Glomerular visceral epithelial cell (primary cell): Measurements from ENCODE around the gene DUSP5.

Experiments used
- DNase-seq: peaks from one replicate; pipeline ENCODE4 v3.0.0-alpha.2; 2016; ENCODE audit errors: extremely low spot score

Gene DUSP5

DNA sequence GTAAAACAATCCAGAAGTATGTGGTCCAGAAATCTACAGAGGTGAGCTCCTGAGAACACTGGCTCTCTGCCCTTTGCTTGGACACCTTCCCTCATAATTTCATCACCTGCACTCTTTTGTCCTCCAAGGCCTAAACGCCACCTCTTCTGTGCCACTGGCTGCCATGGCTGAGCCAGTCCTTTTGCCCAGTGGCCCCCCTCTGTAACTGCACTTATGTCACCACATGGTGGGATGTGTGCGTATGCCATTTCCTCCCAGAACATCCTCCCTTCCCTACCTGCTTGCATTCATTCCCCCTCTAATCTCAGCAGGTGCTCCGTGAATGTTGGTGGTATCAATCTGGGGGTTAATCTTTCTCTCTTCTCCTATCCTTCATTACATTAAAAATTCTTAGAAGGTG lies 17.3 kb upstream of the DUSP5 start:
- DNase-seq, result no peak

DNA sequence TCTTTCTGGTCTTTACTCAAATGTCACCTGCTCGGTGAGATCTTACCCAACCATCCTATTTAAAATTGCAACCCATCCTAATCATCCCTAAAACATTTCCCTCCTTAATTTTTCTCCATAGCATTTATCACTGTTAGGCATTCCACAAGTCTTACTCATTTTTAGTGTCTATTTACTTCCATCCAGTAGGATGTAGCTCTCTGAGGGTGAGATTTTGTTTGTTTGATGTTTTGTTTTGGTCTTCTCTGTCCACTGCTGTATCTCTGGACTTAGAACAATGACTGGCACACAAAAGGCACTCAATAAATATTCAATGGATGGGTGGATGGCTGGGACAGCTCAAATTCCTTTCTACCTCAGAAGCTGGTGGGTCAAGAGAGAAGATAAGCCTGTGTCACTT lies 15.8 kb upstream of the DUSP5 start:
- DNase-seq, result no peak

DNA sequence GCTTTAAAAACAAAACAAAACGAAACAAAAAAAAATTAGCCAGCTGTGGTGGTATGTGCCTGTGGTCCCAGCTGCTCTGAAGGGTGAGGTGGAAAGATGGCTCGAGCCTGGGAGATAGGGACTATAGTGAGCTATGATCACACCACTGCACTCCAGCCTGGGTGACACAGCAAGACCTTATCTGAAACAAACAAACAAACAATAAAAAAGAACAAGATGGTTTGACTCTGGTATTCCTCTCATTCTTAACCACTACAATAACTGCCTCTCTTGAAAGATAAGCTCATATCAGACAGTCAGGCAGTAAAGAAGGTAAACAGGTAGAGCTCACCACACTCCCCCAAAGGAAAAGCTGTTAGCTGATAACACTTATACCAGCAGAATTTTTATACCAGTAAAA lies 14.1 kb upstream of the DUSP5 start:
- no peak for DNase-seq

DNA sequence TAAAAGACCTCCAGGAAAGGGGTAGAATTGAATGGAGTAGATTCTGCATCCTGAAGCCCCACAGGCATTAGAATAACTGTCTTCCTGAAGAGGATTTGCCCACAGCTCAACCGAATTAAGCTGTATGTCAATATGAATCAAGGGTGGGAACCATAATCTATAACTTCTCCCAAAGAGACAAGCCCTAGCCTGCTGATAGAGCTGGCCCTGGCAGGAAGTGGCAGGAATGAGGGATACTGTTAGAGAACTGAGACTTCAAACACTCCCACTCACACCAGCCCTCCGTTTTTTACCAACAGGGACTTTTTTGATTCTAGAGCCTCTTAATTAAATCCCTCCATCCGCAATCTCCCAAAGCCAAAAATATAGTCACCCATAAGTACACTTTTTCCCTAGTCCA lies 12.2 kb upstream of the DUSP5 start:
- DNase-seq, result no peak

DNA sequence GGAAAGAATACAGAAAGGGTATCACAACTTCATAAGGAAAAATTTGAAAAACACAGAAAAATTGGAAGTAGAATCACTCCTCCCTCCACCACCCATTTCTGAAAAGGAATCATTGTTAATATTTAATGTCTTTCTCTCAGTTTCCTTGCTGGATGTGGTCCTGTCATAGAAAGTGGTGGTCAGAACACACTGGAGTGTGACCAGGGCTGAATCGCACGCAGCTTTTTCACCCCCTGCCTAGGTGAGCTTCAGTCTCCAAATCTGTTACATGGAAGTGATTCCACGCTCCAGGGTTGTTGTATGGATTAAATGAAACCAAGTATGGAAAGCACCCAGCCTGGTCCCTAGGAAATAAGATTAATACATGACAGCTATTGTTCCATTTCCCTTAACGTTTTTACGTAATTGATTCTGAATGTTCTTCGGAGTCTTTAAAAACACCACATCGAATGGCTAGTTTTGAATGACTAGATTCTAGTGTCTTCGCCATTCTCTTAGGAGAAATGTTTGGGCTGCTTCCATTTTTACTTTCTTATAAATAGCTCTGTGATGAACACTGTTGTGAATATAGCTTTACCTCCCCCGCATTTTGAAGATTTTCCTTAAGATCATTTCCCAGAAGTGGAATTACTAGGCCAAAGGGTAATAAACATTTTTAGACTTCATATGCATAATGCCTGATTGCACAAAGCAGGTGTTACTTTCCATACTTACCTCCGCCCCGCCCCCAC lies 10.9 kb upstream of the DUSP5 start:
- peak; percentile 75 for DNase-seq

DNA sequence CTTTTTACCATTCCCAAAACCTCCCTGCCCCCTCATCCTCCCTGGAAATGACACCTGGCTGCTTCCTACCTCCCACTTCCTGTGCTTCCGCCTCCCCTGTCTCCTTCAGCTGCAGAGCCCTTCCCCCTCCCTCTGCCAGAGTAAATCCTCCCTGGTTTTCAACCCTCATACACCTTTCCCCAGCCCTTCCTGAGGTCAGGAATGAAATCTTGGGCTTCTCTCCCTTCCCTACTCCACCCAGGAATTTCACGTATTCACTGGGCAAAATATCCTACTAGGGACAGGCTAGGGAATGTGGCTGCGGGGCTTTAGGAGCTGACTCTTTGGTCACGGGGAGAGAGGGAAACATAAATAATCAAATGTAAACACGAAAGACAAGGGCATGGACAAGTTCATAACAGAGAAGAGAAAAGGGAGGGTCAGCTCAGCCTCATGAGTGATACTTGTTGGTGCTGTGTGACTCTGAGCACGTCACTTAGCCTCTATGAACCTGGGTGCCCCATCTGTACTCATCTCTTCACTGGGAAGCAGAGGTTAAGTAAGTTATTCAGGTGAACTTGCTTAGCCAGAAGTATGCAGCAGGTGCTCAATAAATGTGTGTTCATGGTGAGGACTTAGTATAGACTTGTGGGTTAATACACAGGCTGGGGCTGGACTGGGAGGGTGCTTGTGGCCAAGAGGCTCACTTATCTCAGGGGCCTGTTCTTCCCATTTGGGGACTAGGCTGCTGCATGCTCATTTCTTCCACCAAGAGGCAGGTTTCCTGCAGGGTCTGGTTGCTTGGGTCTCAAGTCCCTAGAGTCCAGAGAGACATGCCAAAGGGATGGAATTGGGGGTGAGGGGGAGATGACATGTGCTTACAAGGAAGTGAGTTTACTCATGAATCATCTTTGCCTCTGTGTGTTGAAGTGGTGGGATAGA lies 10.0 kb upstream of the DUSP5 start:
- DNase-seq, result peak; percentile 37

DNA sequence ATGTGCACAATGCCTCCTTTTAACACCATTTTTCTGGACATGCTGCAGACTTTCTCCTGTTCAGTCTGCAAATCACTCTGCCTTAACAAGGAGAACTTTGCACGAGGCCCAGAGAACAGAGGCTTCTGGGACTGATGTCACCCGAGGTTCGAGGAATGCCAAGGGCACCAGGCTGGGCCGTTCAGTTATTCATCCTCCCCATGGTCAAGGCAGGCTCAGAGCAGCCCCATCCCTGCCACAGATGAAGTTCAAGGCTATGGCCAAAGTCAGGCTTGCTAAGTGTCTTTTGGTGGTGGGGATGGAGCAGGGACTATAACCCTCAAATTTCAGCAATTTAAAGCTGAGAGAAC lies 9.4 kb upstream of the DUSP5 start:
- DNase-seq, result no peak

DNA sequence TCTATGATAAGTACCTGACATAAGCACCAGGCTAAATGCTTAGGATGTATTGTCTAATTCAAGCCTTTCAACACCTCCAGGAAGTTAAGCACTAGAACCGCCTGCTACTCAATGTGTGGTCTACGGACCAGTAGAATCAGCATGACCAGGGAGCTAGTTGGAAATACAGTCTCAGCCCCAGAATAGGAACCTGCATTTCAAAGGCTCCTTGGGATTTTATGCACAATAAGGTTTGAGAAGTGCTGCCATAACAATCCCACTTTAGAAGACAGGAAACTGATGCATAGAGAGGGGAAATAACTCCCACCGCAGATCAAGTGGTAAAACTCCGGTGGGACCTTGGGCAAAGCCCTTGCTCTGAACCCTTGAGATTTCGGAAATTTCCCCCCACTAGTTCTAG lies 8.8 kb upstream of the DUSP5 start:
- no peak for DNase-seq

DNA sequence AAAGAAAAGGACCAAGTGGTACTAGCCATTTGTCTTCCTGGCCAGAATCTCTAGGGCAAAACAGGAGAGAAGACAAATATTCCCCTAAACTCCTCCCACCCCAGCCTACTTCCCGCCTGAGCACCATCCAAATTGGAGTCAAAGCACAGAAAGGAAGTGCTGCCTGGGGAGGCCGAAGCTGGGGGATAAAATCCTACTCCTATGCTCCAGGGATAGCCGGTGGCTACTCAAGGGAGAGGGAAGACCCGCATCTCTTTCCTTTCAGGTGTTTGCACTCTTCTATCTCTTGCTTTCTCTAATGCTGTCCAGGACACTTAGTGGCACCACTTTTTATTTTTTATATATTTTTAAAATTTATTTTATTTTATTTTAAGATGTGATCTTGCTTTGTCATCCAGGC lies 7.1 kb upstream of the DUSP5 start:
- no peak for DNase-seq

DNA sequence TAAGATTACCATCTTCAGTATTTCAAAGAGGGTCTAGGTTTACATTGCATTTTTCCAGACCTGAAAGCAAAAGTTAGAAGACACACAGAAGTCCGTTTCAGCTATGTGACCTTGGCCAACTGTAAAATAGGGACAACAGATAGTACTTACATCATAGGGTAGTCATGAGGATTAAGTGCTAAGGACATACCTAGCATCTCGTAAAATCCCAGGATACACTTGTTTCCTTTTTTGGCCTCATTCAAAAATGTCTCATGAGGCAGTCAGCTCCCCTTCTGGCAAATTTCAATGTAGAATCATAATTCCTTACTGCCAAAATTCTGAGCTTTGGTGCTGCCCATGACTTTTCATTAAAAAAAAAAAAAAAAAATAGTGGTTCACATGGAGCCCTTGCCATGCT lies 6.4 kb upstream of the DUSP5 start:
- DNase-seq, result no peak

DNA sequence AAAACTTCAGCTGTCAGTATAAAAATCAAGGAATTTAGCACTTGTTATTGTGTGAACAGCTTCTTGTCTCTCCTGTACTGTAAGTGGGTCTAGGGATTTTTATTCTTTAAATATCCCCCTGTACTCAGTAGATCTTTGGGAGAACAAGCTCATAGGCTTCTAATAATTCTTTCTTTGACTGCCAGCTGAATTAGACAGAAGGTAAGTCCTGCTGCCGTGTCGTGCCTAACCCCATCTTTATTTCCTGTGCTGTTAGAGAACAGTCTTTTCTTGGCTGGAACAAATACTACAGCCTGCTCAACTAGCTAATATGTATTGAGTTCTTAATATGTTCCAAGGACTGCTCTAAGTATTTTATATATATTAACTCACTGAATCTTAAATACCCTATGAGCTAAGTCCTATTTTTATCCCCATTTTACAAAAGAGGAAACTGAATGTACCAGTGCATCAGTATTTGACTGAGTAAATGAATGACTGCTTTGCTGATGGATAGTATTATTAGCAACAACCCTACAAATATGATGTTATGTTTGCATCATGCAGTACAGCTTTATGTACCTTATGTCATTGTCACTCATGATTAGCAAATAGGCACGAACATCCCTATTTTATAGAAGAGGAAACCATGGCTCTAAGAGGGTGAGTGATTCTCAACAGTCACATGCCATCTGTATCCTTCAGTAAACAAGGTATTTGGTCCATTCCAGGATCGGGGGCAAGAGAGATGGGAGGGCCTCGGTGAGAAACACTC lies 5.5 kb upstream of the DUSP5 start:
- no peak for DNase-seq

DNA sequence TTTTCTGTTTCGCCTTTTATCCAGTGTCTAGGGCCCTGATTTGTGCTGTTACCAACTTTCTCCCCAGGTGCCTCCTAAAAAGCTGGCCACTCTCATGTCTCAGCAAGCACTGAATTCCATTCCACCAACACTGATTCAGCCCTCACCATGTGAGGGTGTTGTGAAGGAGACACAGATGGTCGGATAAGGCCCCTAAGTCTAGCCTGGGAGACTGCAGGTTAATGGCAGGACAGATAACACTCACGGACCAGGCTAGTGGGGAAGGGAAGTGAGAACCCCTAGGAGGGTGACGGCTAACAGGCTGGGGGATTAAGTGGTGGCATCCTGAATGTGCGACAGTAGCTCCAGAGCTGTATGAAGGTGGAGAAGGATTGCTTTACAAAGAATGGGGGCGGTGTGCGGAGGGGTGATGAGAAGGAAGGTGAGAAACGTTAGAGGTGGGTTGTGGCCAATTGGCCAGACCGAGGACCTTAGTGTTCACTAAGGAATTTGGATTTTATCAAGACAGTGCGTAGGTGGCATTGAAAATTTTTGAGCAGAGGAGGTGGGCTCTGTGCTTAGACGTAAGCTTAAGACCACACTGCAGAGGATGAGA lies 3.8 kb upstream of the DUSP5 start:
- DNase-seq, result no peak

DNA sequence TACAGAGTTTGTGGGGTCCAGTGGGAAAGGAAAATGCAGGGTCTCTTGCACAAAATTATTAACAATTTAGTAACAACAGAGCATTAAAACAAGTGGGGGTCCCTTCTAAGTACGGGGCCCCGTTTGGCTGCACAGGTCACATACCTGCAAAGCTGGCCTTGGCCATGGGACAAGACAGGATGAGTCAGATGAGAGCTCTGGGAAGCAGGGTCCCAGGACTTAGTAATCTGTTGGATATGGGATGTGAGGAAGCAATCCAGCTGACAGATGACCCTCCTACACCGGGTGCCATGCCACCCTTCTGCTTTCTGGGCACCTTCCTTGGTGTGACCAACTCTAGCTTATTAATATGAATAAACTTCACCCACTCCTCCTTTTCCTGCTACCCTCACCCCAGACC lies 3.2 kb upstream of the DUSP5 start:
- no peak for DNase-seq

DNA sequence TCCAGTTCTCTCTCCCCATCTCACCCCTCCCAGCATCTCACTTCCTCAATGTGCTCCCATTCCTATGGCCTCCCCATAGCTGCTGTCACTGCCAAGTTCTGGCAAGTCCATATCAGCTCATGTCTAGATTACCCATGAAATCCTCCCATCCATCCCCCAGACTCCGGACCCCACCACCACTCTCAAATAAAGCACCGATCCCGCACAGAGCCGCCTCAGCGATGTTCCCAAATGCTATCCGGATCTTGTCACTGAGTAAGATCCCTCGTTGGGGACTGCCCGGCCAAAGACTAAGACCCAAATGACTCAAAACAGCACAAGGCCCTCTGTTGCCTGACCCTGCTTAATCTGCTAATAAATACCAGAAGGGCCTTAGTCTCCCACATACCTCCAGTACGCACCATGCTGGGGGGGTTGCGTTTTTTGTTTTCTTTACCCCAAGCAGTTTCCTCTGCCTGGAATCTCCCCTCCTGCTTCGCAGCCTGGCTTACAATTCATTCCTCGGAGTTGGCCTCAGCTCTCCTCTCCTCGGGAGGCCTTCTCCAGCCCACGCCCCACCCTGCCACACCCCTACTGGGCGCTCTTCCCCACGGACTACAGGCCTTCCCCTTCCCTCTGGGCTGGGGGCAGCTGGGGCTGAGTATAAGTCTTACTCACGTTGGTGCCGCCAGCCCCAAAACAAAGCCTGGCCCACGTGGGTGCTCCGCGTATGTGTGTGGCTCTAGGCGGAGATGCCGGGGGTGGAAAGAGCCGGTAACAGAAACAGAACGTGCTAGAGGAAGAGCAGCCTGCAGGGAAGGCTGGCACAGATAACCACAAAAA lies 1.8 kb upstream of the DUSP5 start:
- DNase-seq, result peak; percentile 88

DNA sequence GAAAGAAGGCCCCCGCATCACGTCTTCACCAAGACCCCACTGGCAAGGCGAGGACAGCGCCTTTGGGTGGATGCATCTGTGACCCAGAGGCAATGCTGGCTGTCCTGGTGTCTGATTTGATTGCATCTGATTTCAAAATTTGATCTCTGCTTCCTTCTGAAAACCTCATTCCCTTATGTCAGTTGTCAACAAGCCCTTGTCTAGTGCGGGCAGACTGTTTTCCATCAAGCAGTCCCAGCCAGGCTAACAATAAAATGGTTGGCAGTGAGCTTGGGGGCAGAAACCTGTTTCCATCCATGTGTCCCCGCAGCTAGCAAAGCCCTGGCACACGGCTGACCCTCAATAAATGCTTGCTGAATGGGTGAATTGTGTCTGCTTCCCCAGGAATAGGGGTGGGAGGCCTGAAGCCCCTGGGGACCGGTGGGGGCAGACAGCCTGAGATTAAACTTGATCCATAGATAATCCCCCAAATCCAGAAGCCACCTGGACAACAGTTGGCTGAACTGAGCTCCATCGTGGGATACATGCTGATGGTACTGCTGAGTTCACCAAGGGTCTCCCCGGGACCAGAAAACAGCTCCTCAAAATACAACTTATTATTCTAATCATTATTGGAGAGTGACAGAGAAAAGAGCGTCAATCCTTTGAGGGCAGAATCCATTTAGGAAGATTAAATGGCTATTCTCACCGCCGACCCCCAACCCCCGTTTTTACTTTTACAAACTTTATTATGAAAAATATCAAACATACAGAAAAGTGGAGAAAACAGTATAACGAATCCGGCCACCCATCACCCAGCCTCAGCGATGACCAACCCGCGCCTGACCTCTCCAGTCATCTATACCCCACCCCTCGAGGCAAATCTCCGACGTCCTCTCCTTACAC lies 912 bp upstream of the DUSP5 start:
- no peak for DNase-seq

DNA sequence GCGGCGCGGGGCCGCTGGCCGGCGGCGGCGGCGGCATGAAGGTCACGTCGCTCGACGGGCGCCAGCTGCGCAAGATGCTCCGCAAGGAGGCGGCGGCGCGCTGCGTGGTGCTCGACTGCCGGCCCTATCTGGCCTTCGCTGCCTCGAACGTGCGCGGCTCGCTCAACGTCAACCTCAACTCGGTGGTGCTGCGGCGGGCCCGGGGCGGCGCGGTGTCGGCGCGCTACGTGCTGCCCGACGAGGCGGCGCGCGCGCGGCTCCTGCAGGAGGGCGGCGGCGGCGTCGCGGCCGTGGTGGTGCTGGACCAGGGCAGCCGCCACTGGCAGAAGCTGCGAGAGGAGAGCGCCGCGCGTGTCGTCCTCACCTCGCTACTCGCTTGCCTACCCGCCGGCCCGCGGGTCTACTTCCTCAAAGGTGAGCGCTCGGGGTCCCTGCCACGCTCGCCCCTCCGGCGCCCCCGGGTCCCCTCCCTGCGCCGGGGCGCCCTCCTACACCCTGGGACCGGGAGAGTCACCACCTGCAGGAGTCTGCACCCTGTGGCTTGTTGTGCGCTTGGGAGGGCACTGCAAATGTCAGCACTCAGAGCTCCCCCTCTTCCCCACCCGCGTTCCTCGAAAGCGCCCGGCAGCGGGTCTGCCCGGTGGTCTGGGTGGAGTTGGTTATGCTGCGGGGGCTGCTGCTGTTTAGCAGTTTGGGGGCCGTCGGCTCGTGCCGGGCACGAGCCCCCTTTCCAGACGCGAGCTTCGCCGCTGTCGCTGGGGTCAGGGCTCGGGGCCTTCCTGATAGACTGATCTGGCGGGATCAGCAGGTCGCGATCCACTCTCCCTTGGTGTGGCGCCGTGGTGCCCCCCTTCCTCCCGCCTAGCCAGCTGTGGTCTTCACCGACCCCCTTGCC lies 627 bp downstream of the DUSP5 start:
- peak; percentile 65 for DNase-seq

DNA sequence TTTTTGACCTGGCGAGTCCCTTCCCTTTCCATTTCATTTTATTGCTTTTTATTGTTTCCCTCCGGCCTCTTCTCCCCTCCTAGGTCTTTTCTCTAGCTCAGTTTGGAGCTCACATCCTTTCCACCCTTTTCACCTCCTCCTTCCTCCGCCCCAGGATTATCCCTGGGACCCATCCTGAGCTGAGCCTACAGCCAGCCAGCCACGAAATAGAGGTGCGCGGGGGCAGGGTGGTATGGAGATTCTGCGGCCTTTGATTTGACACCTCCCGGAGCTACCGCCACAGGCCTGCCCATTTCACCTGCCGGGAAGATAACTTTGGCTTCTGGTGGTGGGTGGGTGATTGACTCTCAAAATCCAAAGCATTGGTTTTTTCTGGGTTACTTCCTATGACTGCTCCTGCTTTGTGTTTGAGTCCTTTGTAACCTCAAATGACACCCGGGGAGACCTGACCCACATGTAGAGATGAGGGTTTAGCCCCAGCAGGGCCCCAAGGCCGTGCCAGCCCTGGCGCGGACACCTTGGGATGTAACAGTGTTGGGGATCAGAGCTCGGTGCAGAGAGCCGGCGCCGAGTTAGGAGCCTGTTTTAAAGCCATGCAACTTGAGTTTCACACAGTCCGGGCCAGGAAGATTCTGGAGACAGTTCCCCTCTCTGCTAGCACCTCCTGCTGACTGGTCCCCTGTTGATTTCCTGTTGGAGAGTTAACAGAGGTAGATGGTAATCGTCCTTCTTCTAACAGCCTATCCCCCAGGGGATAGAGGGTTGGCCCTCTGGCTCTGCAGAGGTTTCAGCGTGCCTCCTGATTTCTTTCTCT lies 1.5 kb downstream of the DUSP5 start:
- DNase-seq, result peak; percentile 74

DNA sequence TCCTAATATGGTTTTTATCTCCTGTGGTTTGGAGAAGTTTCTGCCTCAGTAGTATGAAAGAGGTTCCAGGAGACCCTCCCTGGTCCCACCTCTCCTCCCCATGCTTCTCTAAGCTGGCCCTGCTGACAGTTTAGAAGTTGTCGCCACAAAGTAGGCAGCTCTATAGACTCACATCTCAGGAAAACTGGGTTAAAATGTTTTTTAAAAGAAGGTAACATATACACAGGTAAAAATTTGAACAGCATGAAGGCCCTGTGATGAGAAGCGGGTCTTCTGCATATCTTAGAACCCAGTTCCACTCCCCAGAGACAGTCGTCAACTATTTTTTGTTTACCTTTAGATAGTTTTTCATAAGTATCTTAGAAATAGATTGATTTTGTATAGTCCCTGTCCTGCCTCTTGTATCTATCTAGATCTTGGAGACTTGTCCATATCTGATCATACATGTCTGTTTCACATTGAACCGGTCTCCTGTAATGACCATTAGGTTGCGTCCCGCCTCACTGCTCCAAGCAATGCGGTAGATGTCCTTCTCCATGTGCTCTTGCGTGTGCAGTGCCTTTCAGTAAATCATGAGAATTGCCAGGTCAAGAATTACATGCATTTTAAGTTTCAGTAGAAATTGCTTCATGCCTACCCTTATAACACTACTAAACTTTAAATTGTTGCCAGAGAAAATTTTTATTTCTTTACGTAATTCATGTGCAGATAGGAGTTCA lies 2.2 kb downstream of the DUSP5 start:
- no peak for DNase-seq
